WERI-Rb-1 (cell line): ENCODE data around the gene ISX.

Experiments
- DNase-seq: peaks from one replicate; pipeline ENCODE4 v3.0.0-alpha.2; 2020
- H3K27ac ChIP-seq: fragments of 250-450 bp; sonication (Bioruptor Pico); 2 replicates; pipeline ENCODE4 v1.5.1; 2020; ENCODE audit warnings: mild to moderate bottlenecking, moderate library complexity
- H3K27me3 ChIP-seq: fragments of 250-450 bp; sonication (Bioruptor Pico); 2 replicates; pipeline ENCODE4 v1.5.1; 2021; ENCODE audit warnings: mild to moderate bottlenecking, low read depth, moderate library complexity; ENCODE audit not compliant: insufficient read depth, severe bottlenecking
- H3K36me3 ChIP-seq: fragments of 250-450 bp; sonication (Bioruptor Pico); 2 replicates; pipeline ENCODE4 v1.5.1; 2020; ENCODE audit warnings: mild to moderate bottlenecking, moderate library complexity
- H3K4me3 ChIP-seq: 2 replicates; pipeline ENCODE4 v1.5.1; 2011; ENCODE audit warnings: low read depth, mild to moderate bottlenecking, control low read depth, low read length
- H3K9me3 ChIP-seq: fragments of 250-450 bp; sonication (Bioruptor Pico); 2 replicates; pipeline ENCODE4 v1.5.1; 2021; ENCODE audit warnings: mild to moderate bottlenecking, moderate library complexity; ENCODE audit not compliant: severe bottlenecking
- CTCF ChIP-seq: IDR thresholded peaks from 2 replicates; pipeline ENCODE4 v1.5.1; 2011; ENCODE audit warnings: low read depth, mild to moderate bottlenecking, control low read depth, inconsistent platforms, low read length

The ISX gene

GRCh38 chr22:35054064-35054463 is 11.9 kb upstream of the ISX start:
- H3K27me3 ChIP-seq: no peaks in the 10 kb centered on the region
- no peak overlapping the region for H3K4me3 ChIP-seq
- no peaks in the 10 kb centered on the region for H3K36me3 ChIP-seq
- no peak for DNase-seq
- H3K9me3 ChIP-seq: no peaks in the 10 kb centered on the region
- TF ChIP-seq CTCF: no peak
- H3K27ac ChIP-seq: no peak overlapping the region

- no peak for TF ChIP-seq CTCF
- no peak for DNase-seq
- no peaks in the 10 kb centered on the region for H3K27me3 ChIP-seq
- no peak overlapping the region for H3K4me3 ChIP-seq
- no peak overlapping the region for H3K27ac ChIP-seq
- peaks cover 2% of the 10 kb centered on the region for H3K9me3 ChIP-seq
- no peaks in the 10 kb centered on the region for H3K36me3 ChIP-seq
Measured at GRCh38 chr22:35056486-35056885, 9.5 kb upstream of the ISX start.

GRCh38 chr22:35057155-35057554 is 8.8 kb upstream of the ISX start:
- Histone ChIP-seq H3K4me3 (no peak overlapping the region), H3K9me3 (peaks cover 2% of the 10 kb centered on the region), H3K27ac (no peak overlapping the region), H3K27me3 (no peaks in the 10 kb centered on the region), H3K36me3 (no peaks in the 10 kb centered on the region)
- no peak for DNase-seq
- TF ChIP-seq CTCF: no peak

- no peaks in the 10 kb centered on the region for H3K27me3 ChIP-seq
- DNase-seq: no peak
- H3K9me3 ChIP-seq: peaks cover 2% of the 10 kb centered on the region
- no peak overlapping the region for H3K27ac ChIP-seq
- H3K4me3 ChIP-seq: no peak overlapping the region
- no peak for TF ChIP-seq CTCF
- H3K36me3 ChIP-seq: no peaks in the 10 kb centered on the region
Measured at GRCh38 chr22:35059632-35060031, 6.3 kb upstream of the ISX start.

GRCh38 chr22:35064664-35065063 is 1.3 kb upstream of the ISX start:
- no peak for TF ChIP-seq CTCF
- Histone ChIP-seq H3K36me3 (no peaks in the 10 kb centered on the region), H3K4me3 (no peak overlapping the region), H3K27ac (no peak overlapping the region), H3K9me3 (peaks cover under 1% of the 10 kb centered on the region), H3K27me3 (no peaks in the 10 kb centered on the region)
- DNase-seq: no peak

GRCh38 chr22:35065183-35065582 is 775 bp upstream of the ISX start:
- Histone ChIP-seq H3K4me3 (no peak overlapping the region), H3K9me3 (no peaks in the 10 kb centered on the region), H3K27ac (no peak overlapping the region), H3K36me3 (no peaks in the 10 kb centered on the region), H3K27me3 (no peaks in the 10 kb centered on the region)
- TF ChIP-seq CTCF: no peak
- no peak for DNase-seq
